DND-41 (cell line): Measurements from ENCODE around the gene EPB41L3.

Experiments used
- CTCF ChIP-seq: IDR thresholded peaks from 2 replicates; pipeline ENCODE4 v1.5.1; 2012; ENCODE audit warnings: borderline replicate concordance, low read length, moderate library complexity, mild to moderate bottlenecking; ENCODE audit not compliant: poor library complexity, severe bottlenecking; ENCODE audit errors: extremely low read depth
- EZH2 ChIP-seq: IDR thresholded peaks from 3 replicates; pipeline ENCODE4 v1.6.1; 2012; ENCODE audit warnings: borderline replicate concordance, low read depth, mild to moderate bottlenecking, moderate library complexity, low read length, inconsistent platforms; ENCODE audit not compliant: severe bottlenecking

GRCh38 chr18:5397102-5397501 lies 146.7 kb downstream of the EPB41L3 start:
- TF ChIP-seq CTCF (no peak), EZH2 (no peak)
